H1 (cell line): ENCODE results near the gene BCAS3. TPM values are rescaled to one million over a fixed set of nuclear protein-coding genes. Genes with fewer than 3 reads are reported as not detected.
"Not testable (repeated sequence)": the region's sequence is repeated elsewhere in the genome, so short reads cannot be mapped to it uniquely, and the experiment has no call there.

Experiments
- CTCF ChIA-PET: fragments of 300-600 bp; sonication (Branson Sonifier 250); formaldehyde crosslinking; loops from one replicate; lab custom pipeline; 2021; ENCODE audit not compliant: partially characterized antibody; lab: Charles Lee
- POLR2A ChIA-PET: fragments of 300-600 bp; sonication (Branson Sonifier 250); formaldehyde crosslinking; loops from one replicate; lab custom pipeline; 2021; ENCODE audit warnings: inconsistent platforms; ENCODE audit not compliant: partially characterized antibody; lab: Charles Lee
- DNase-seq, 2 experiments: peaks; one replicate each; pipeline versions ENCODE4 v3.0.0 to v3.0.0-alpha.2; 2010 to 2022; ENCODE audit warnings: low spot score in 2 of 2, low read depth in 1 of 2, mixed read lengths in 1 of 2
- FAIRE-seq: peaks from 2 replicates; lab custom pipeline; 2011; peaks lifted over from hg19 to GRCh38; lab: Jason Lieb, UNC
- H2AFZ ChIP-seq: 2 replicates; pipeline ENCODE4 v1.8.1; 2012; ENCODE audit warnings: low read length, inconsistent platforms
- H2AK5ac ChIP-seq: 2 replicates; pipeline ENCODE4 v1.6.1; 2013; ENCODE audit warnings: low read depth, low read length
- H2BK120ac ChIP-seq: replicated peaks from 2 replicates; pipeline ENCODE3; 2013; ENCODE audit warnings: low read depth, low read length, inconsistent platforms
- H2BK12ac ChIP-seq: 2 replicates; pipeline ENCODE4 v1.6.1; 2013; ENCODE audit warnings: low read depth, low read length
- H2BK15ac ChIP-seq: 2 replicates; pipeline ENCODE4 v1.6.1; 2013; ENCODE audit warnings: low read length
- H2BK20ac ChIP-seq: 2 replicates; pipeline ENCODE4 v1.6.1; 2013; ENCODE audit warnings: low read length
- H2BK5ac ChIP-seq: 2 replicates; pipeline ENCODE4 v1.6.1; 2013; ENCODE audit warnings: low read depth, low read length
- H3K14ac ChIP-seq: 2 replicates; pipeline ENCODE4 v1.6.1; 2013; ENCODE audit warnings: inconsistent platforms; ENCODE audit not compliant: insufficient read length
- H3K18ac ChIP-seq: 2 replicates; pipeline ENCODE4 v1.6.1; 2013; ENCODE audit warnings: low read length; ENCODE audit errors: extremely low read depth
- H3K23ac ChIP-seq: 2 replicates; pipeline ENCODE4 v1.6.1; 2013; ENCODE audit warnings: inconsistent platforms; ENCODE audit not compliant: insufficient read length
- H3K23me2 ChIP-seq: 2 replicates; pipeline ENCODE4 v1.6.1; 2013; ENCODE audit warnings: low read depth, low read length
- H3K27ac ChIP-seq: 2 replicates; pipeline ENCODE4 v1.6.1; 2011; ENCODE audit warnings: low read depth, low read length, inconsistent platforms
- H3K27me3 ChIP-seq, 4 experiments: replicated peaks in 1 of 4; 1 replicate in 1 of 4; 2 replicates in 3 of 4; pipeline versions ENCODE4 v1.6.1 to v1.8.1; 2011 to 2013; ENCODE audit warnings: low read length in 3 of 4, mild to moderate bottlenecking in 3 of 4, inconsistent platforms in 2 of 4, mixed read lengths in 2 of 4, moderate library complexity in 1 of 4; ENCODE audit not compliant: control insufficient read depth in 3 of 4, insufficient read depth in 3 of 4; ENCODE audit errors: extremely low read depth in 1 of 4
- H3K36me3 ChIP-seq, 4 experiments: 2 replicates each; pipeline versions ENCODE4 v1.6.1 to v1.8.1; 2011 to 2013; ENCODE audit warnings: mild to moderate bottlenecking in 4 of 4, low read length in 3 of 4, moderate library complexity in 2 of 4, control low read depth in 1 of 4, inconsistent platforms in 1 of 4; ENCODE audit not compliant: insufficient read depth in 4 of 4, control insufficient read depth in 2 of 4
- H3K4ac ChIP-seq: replicated peaks from 2 replicates; pipeline ENCODE3; 2013; ENCODE audit warnings: low read length, low read depth, mixed read lengths, inconsistent platforms; ENCODE audit not compliant: insufficient read length
- H3K4me1 ChIP-seq, 4 experiments: replicated peaks in 1 of 4; 1 replicate in 1 of 4; 2 replicates in 3 of 4; pipeline versions ENCODE4 v1.6.1 to v1.8.1; 2011 to 2013; ENCODE audit warnings: low read length in 3 of 4, inconsistent platforms in 2 of 4, mixed read lengths in 1 of 4; ENCODE audit not compliant: insufficient read depth in 4 of 4, control insufficient read depth in 3 of 4
- H3K4me2 ChIP-seq, 2 experiments: 2 replicates each; pipeline versions ENCODE4 v1.6.1 to v1.8.1; 2011 to 2013; ENCODE audit warnings: low read depth in 2 of 2, low read length in 2 of 2, control low read depth in 1 of 2, inconsistent platforms in 1 of 2, mild to moderate bottlenecking in 1 of 2; ENCODE audit not compliant: insufficient read depth in 1 of 2
- H3K4me3 ChIP-seq, 4 experiments: fragments of 200-600, 300-600 bp in 1 of 4; sonication (generic), shearing (Covaris generic), sonication (Bioruptor Twin) in 1 of 4; 2 replicates each; pipeline versions ENCODE4 v1.5.1 to v1.8.1; 2011 to 2016; ENCODE audit warnings: low read length in 4 of 4, low read depth in 3 of 4, control low read depth in 2 of 4, inconsistent platforms in 2 of 4, mild to moderate bottlenecking in 2 of 4, mixed read lengths in 1 of 4, moderate library complexity in 1 of 4; ENCODE audit not compliant: insufficient read depth in 2 of 4; ENCODE audit errors: extremely low read depth in 1 of 4
- H3K56ac ChIP-seq: replicated peaks from 2 replicates; pipeline ENCODE3; 2013; ENCODE audit warnings: low read depth, mild to moderate bottlenecking, mixed read lengths, low read length, inconsistent platforms; ENCODE audit not compliant: insufficient read length
- H3K79me1 ChIP-seq: 2 replicates; pipeline ENCODE4 v1.6.1; 2013; ENCODE audit warnings: low read depth, low read length, control low read depth
- H3K79me2 ChIP-seq, 2 experiments: 2 replicates each; pipeline versions ENCODE4 v1.6.1 to v1.8.1; 2012 to 2013; ENCODE audit warnings: low read length in 2 of 2, mild to moderate bottlenecking in 2 of 2, inconsistent platforms in 1 of 2; ENCODE audit not compliant: insufficient read depth in 2 of 2, control insufficient read depth in 1 of 2
- H3K9ac ChIP-seq, 4 experiments: replicated peaks in 1 of 4; 1 replicate in 1 of 4; 2 replicates in 3 of 4; pipeline versions ENCODE4 v1.6.1 to v1.8.1; 2011 to 2013; ENCODE audit warnings: low read depth in 3 of 4, low read length in 3 of 4, control low read depth in 2 of 4, mild to moderate bottlenecking in 2 of 4, moderate library complexity in 2 of 4, inconsistent platforms in 1 of 4; ENCODE audit errors: extremely low read depth in 1 of 4
- H3K9me3 ChIP-seq, 2 experiments: 2 replicates each; pipeline versions ENCODE4 v1.6.1 to v1.8.1; 2012 to 2013; ENCODE audit warnings: mild to moderate bottlenecking in 2 of 2, moderate library complexity in 2 of 2, control low read depth in 1 of 2, inconsistent platforms in 1 of 2, low read depth in 1 of 2, low read length in 1 of 2, mixed read lengths in 1 of 2; ENCODE audit not compliant: insufficient read depth in 2 of 2
- H4K20me1 ChIP-seq, 2 experiments: replicated peaks in 1 of 2; 2 replicates each; pipeline versions ENCODE3 to v1.8.1; 2011 to 2013; ENCODE audit warnings: inconsistent platforms in 2 of 2, low read length in 2 of 2, mild to moderate bottlenecking in 1 of 2; ENCODE audit not compliant: insufficient read depth in 2 of 2, control insufficient read depth in 1 of 2
- H4K5ac ChIP-seq: 2 replicates; pipeline ENCODE4 v1.6.1; 2013; ENCODE audit warnings: low read length, low read depth, mixed read lengths, inconsistent platforms; ENCODE audit not compliant: insufficient read length
- H4K8ac ChIP-seq: 2 replicates; pipeline ENCODE4 v1.8.0; 2013; ENCODE audit warnings: mild to moderate bottlenecking, moderate library complexity, low read length, inconsistent platforms; ENCODE audit not compliant: insufficient read depth; ENCODE audit errors: extremely low read depth
- H4K91ac ChIP-seq: replicated peaks from 2 replicates; pipeline ENCODE3; 2013; ENCODE audit warnings: low read length, mixed read lengths, inconsistent platforms; ENCODE audit not compliant: insufficient read length
- WGBS, 2 experiments: shearing (Covaris generic) in 1 of 2; methylation state at CpG; one replicate each; pipeline versions ENCODE4 v1.1.6 to v1.1.7; 2013 to 2015; ENCODE audit warnings: low lambda C conversion rate in 2 of 2, mixed read lengths in 2 of 2, inconsistent platforms in 1 of 2, low coverage in 1 of 2, missing lambda C conversion rate in 1 of 2; ENCODE audit not compliant: insufficient replicate concordance in 2 of 2, insufficient coverage in 1 of 2, insufficient read length in 1 of 2; ENCODE audit errors: extremely low coverage in 1 of 2, missing lambda C conversion rate in 1 of 2; 5-methylcytosine and 5-hydroxymethylcytosine counted together
- polyA plus RNA-seq, 7 experiments: library from polyadenylated mRNA; depleted of rRNA in 3 of 7; stranded (reverse) in 5 of 7; unstranded in 2 of 7; fragments of >200 nt in 5 of 7; fragments of 200-250 nt in 2 of 7; gene quantifications; 1 replicate in 5 of 7; 2 replicates in 1 of 7; 4 replicates in 1 of 7; pipeline versions ENCODE4 v1.2.1 to v1.2.3, GENCODE V29; 2011 to 2013; ENCODE audit warnings: missing spikeins in 2 of 7, mixed read lengths in 2 of 7
- total RNA-seq: library from RNA; stranded (reverse); fragmentation: NEBNext Ultra II Directional; extraction: Animal tissue kit (Norgen Biotek cat#: 25700); gene quantifications from 2 replicates; pipeline ENCODE4 v1.2.1, GENCODE V29; 2021

Gene BCAS3
- total and polyA plus RNA-seq, 2 of the 8 experiments (the other 6 are each of a cell fraction or from before 2014, with no cell fraction given) = 9.9 to 13.3 TPM

DNA sequence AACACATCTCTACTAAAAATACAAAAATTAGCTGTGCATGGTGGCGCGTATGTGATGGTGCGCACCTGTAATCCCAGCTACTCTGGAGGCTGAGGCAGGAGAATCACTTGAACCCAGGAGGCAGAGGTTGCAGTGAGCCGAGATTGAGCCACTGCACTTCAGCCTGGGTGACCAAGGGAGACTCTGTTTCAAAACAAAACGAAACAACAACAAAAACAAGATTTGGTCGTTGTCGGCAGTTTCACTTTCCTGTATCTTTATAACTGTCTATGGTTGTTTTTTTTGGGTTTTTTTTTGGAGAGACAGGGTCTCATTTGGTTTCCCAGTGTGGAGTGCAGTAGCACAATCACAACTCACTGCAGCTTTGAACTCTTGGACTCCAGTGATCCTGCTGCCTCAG is 8.9 kb upstream of the BCAS3 start:
- H2BK15ac ChIP-seq, H2BK12ac ChIP-seq, H3K36me3 ChIP-seq, FAIRE-seq, H4K5ac ChIP-seq, H3K9me3 ChIP-seq, H3K27me3 ChIP-seq, H3K14ac ChIP-seq, H3K18ac ChIP-seq, H4K91ac ChIP-seq, H3K4me2 ChIP-seq, H2BK20ac ChIP-seq, H3K4me1 ChIP-seq, H4K20me1 ChIP-seq, H2BK5ac ChIP-seq, H3K27ac ChIP-seq, H3K4ac ChIP-seq, H2AFZ ChIP-seq, H4K8ac ChIP-seq, H3K23ac ChIP-seq, H3K9ac ChIP-seq, H3K79me2 ChIP-seq, H3K4me3 ChIP-seq, H3K79me1 ChIP-seq, H2AK5ac ChIP-seq, H3K23me2 ChIP-seq, DNase-seq, H2BK120ac ChIP-seq, H3K56ac ChIP-seq: not testable (repeated sequence)
- POLR2A ChIA-PET = interaction anchor here (0.6 to 3.0 kb wide), 3 partner anchors 9 to 729 kb away, joined by 3 to 13 read pairs (median 5); partner anchors contain the start of genes BCAS3 and PPM1D
- CTCF ChIA-PET = interaction anchor here (0.6 to 1.6 kb wide), 4 partner anchors 26 to 416 kb away, joined by 3 to 5 read pairs (median 4); no protein-coding TSS in a partner anchor
- WGBS, 2 experiments = 92% methylated on average over 7 of the region's 7 CpGs; no CpG with 5 or more reads in 1 of the 2 experiments
